Neuron (in vitro differentiated cells): ENCODE results near the gene MTREX.

ENCODE experiments used
- H2AFZ ChIP-seq: one replicate; pipeline ENCODE4 v1.6.1; 2013; ENCODE audit warnings: low read depth, mild to moderate bottlenecking, inconsistent platforms, low read length, moderate library complexity
- H3K27me3 ChIP-seq: one replicate; pipeline ENCODE4 v1.6.1; 2013; ENCODE audit warnings: low read length; ENCODE audit not compliant: insufficient read depth
- H3K36me3 ChIP-seq: one replicate; pipeline ENCODE4 v1.6.1; 2013; ENCODE audit warnings: low read length; ENCODE audit not compliant: insufficient read depth
- H3K4me1 ChIP-seq: one replicate; pipeline ENCODE4 v1.6.1; 2013; ENCODE audit warnings: low read length; ENCODE audit not compliant: insufficient read depth
- H3K4me3 ChIP-seq: 2 replicates; pipeline ENCODE4 v1.5.1; 2013; ENCODE audit warnings: mild to moderate bottlenecking, low read length, moderate library complexity
- H3K9me3 ChIP-seq: one replicate; pipeline ENCODE4 v1.6.1; 2013; ENCODE audit warnings: low read length

The MTREX gene

GRCh38 chr5:55370291-55370925 is 62.6 kb downstream of the MTREX start:
- Histone ChIP-seq H2AFZ (no peak overlapping the region), H3K27me3 (no peaks in the 10 kb centered on the region), H3K4me3 (no peak overlapping the region), H3K36me3 (peaks cover 48% of the 10 kb centered on the region), H3K9me3 (peaks cover 5% of the 10 kb centered on the region), H3K4me1 (no peaks in the 10 kb centered on the region)

- Histone ChIP-seq H2AFZ (no peak overlapping the region), H3K4me1 (no peaks in the 10 kb centered on the region), H3K27me3 (no peaks in the 10 kb centered on the region), H3K36me3 (peaks cover 46% of the 10 kb centered on the region), H3K4me3 (no peak overlapping the region), H3K9me3 (peaks cover 5% of the 10 kb centered on the region)
These were observed 63.4 kb downstream of the MTREX start for GRCh38 chr5:55371145-55371544.

GRCh38 chr5:55372130-55372925 is 64.5 kb downstream of the MTREX start:
- no peak overlapping the region for H3K4me3 ChIP-seq
- H3K4me1 ChIP-seq = no peaks in the 10 kb centered on the region
- H3K36me3 ChIP-seq = peaks cover 39% of the 10 kb centered on the region
- H3K27me3 ChIP-seq = no peaks in the 10 kb centered on the region
- H2AFZ ChIP-seq = no peak overlapping the region
- peaks cover 5% of the 10 kb centered on the region for H3K9me3 ChIP-seq

- Histone ChIP-seq H3K4me1 (no peaks in the 10 kb centered on the region), H3K4me3 (no peak overlapping the region), H2AFZ (no peak overlapping the region), H3K27me3 (no peaks in the 10 kb centered on the region), H3K36me3 (peaks cover 38% of the 10 kb centered on the region), H3K9me3 (peaks cover 2% of the 10 kb centered on the region)
These were observed 70.0 kb downstream of the MTREX start for GRCh38 chr5:55377810-55378209.

GRCh38 chr5:55383254-55383653 is 75.5 kb downstream of the MTREX start:
- Histone ChIP-seq H3K4me1 (no peaks in the 10 kb centered on the region), H3K27me3 (no peaks in the 10 kb centered on the region), H3K9me3 (no peaks in the 10 kb centered on the region), H3K4me3 (no peak overlapping the region), H2AFZ (no peak overlapping the region), H3K36me3 (peaks cover 40% of the 10 kb centered on the region)

- Histone ChIP-seq H3K36me3 (peaks cover 41% of the 10 kb centered on the region), H3K27me3 (no peaks in the 10 kb centered on the region), H3K4me3 (no peak overlapping the region), H2AFZ (no peak overlapping the region), H3K4me1 (no peaks in the 10 kb centered on the region), H3K9me3 (no peaks in the 10 kb centered on the region)
These were observed 76.3 kb downstream of the MTREX start for GRCh38 chr5:55384072-55384471.

GRCh38 chr5:55385227-55385626 is 77.4 kb downstream of the MTREX start:
- Histone ChIP-seq H3K4me1 (no peaks in the 10 kb centered on the region), H2AFZ (no peak overlapping the region), H3K27me3 (no peaks in the 10 kb centered on the region), H3K36me3 (peaks cover 40% of the 10 kb centered on the region), H3K9me3 (no peaks in the 10 kb centered on the region), H3K4me3 (no peak overlapping the region)

GRCh38 chr5:55385846-55386245 is 78.1 kb downstream of the MTREX start:
- Histone ChIP-seq H3K4me3 (no peak overlapping the region), H3K36me3 (peaks cover 40% of the 10 kb centered on the region), H3K27me3 (no peaks in the 10 kb centered on the region), H3K4me1 (no peaks in the 10 kb centered on the region), H3K9me3 (no peaks in the 10 kb centered on the region), H2AFZ (no peak overlapping the region)

- Histone ChIP-seq H3K4me3 (no peak overlapping the region), H2AFZ (no peak overlapping the region), H3K4me1 (no peaks in the 10 kb centered on the region), H3K36me3 (peaks cover 44% of the 10 kb centered on the region), H3K9me3 (no peaks in the 10 kb centered on the region), H3K27me3 (no peaks in the 10 kb centered on the region)
These were observed 78.6 kb downstream of the MTREX start for GRCh38 chr5:55386356-55386755.

GRCh38 chr5:55387865-55388264 is 80.1 kb downstream of the MTREX start:
- H2AFZ ChIP-seq = no peak overlapping the region
- peaks cover 10% of the 10 kb centered on the region for H3K9me3 ChIP-seq
- H3K36me3 ChIP-seq = peaks cover 52% of the 10 kb centered on the region
- H3K4me1 ChIP-seq = no peaks in the 10 kb centered on the region
- H3K4me3 ChIP-seq = no peak overlapping the region
- no peaks in the 10 kb centered on the region for H3K27me3 ChIP-seq

GRCh38 chr5:55391707-55392106 is 83.9 kb downstream of the MTREX start:
- H3K4me3 ChIP-seq = no peak overlapping the region
- peaks cover 14% of the 10 kb centered on the region for H3K9me3 ChIP-seq
- no peaks in the 10 kb centered on the region for H3K4me1 ChIP-seq
- no peaks in the 10 kb centered on the region for H3K27me3 ChIP-seq
- peaks cover 56% of the 10 kb centered on the region for H3K36me3 ChIP-seq
- H2AFZ ChIP-seq = no peak overlapping the region

GRCh38 chr5:55392669-55393068 is 84.9 kb downstream of the MTREX start:
- H3K36me3 ChIP-seq = peaks cover 59% of the 10 kb centered on the region
- no peak overlapping the region for H3K4me3 ChIP-seq
- no peak overlapping the region for H2AFZ ChIP-seq
- peaks cover 14% of the 10 kb centered on the region for H3K9me3 ChIP-seq
- H3K27me3 ChIP-seq = no peaks in the 10 kb centered on the region
- no peaks in the 10 kb centered on the region for H3K4me1 ChIP-seq

- H3K27me3 ChIP-seq = no peaks in the 10 kb centered on the region
- H3K4me3 ChIP-seq = no peak overlapping the region
- H2AFZ ChIP-seq = no peak overlapping the region
- peaks cover 52% of the 10 kb centered on the region for H3K36me3 ChIP-seq
- H3K9me3 ChIP-seq = peaks cover 14% of the 10 kb centered on the region
- no peaks in the 10 kb centered on the region for H3K4me1 ChIP-seq
These were observed 85.8 kb downstream of the MTREX start for GRCh38 chr5:55393501-55394175.
